Measurements from ENCODE around the gene LDB2. TPM values are rescaled to one million over a fixed set of nuclear protein-coding genes. Genes with fewer than 3 reads are reported as not detected.

Gene LDB2
- total and polyA plus RNA-seq, 2 experiments from 2014 or later, result 48.6 to 80.1 TPM

DNA sequence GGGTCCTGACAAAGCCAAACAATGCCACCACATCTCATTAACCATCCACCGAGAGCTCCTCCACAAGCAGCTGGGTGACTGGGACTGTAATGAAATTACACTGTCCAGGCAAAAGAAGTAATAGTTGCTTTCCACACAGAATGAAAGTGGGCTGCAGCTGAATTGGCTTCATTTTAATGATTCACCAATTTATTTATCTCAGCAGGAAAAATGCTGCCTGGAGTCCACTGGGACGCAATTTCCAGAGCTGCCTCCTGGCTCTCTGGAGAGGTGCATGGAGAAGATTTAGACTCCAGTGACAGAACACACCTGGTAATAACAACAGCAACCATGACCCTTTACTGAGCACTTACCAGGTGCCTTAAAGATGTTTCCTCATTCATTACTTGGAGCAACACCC, 226.7 kb downstream of the LDB2 start (continued):
- TF ChIP-seq, protein P1, sequence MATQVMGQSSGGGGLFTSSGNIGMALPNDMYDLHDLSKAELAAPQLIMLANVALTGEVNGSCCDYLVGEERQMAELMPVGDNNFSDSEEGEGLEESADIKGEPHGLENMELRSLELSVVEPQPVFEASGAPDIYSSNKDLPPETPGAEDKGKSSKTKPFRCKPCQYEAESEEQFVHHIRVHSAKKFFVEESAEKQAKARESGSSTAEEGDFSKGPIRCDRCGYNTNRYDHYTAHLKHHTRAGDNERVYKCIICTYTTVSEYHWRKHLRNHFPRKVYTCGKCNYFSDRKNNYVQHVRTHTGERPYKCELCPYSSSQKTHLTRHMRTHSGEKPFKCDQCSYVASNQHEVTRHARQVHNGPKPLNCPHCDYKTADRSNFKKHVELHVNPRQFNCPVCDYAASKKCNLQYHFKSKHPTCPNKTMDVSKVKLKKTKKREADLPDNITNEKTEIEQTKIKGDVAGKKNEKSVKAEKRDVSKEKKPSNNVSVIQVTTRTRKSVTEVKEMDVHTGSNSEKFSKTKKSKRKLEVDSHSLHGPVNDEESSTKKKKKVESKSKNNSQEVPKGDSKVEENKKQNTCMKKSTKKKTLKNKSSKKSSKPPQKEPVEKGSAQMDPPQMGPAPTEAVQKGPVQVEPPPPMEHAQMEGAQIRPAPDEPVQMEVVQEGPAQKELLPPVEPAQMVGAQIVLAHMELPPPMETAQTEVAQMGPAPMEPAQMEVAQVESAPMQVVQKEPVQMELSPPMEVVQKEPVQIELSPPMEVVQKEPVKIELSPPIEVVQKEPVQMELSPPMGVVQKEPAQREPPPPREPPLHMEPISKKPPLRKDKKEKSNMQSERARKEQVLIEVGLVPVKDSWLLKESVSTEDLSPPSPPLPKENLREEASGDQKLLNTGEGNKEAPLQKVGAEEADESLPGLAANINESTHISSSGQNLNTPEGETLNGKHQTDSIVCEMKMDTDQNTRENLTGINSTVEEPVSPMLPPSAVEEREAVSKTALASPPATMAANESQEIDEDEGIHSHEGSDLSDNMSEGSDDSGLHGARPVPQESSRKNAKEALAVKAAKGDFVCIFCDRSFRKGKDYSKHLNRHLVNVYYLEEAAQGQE (IDR thresholded peaks at IDR 0.05; ENCODE audit: unreplicated experiment), result no peak
- TF ChIP-seq EZH2 (IDR thresholded peaks at IDR 0.05; ENCODE audit: low read depth, unreplicated experiment), result no peak

DNA sequence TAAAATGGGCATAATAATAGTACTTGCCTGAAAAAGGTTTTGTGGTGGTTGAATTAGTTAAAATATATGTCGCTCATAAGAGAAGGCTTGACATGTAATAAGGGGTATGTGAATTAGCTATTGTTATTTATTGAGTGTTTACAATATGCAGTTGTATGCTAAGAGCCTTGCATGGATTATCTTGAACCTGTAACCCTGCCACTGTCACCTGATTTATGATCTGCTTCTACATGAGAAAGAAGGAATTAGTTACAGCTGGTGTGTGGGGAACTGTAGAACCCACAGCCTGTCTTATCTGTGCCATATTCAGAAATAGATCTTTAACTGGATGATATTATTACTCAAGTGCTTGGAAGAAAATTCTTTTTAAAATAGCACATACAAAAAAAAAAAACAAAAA, 227.7 kb downstream of the LDB2 start:
- H3K4me1 Mint-ChIP-seq, result peaks cover 17% of the 10 kb centered on the region
- no peaks in the 10 kb centered on the region for H3K27me3 Mint-ChIP-seq (ENCODE audit: insufficient read depth, low read depth, poor library complexity)
- Histone ChIP-seq H4K20me1 (replicated peaks; ENCODE audit: insufficient read depth) (peaks cover 2% of the 10 kb centered on the region; the same call in 1 of the 2 replicates), H3K4me1 (ENCODE audit: insufficient read depth) (peaks cover 11% of the 10 kb centered on the region; the same call in 1 of the 2 replicates), H3K36me3 (ENCODE audit: insufficient read depth) (no peaks in the 10 kb centered on the region), H3K4me2 (no peak overlapping the region), H3K9me2 (ENCODE audit: insufficient read depth) (no peaks in the 10 kb centered on the region), H3K4me3 (no peak overlapping the region), H3K27me3 (ENCODE audit: insufficient read depth) (no peaks in the 10 kb centered on the region), H3K79me2 (replicated peaks; ENCODE audit: insufficient read depth) (no peaks in the 10 kb centered on the region), H2AFZ (no peak overlapping the region), H3F3A (replicated peaks; ENCODE audit: low read depth) (no peaks in the 10 kb centered on the region), H3K27ac (ENCODE audit: low read depth) (no peak overlapping the region)
- no peak for DNase-seq (ENCODE audit: low spot score)
- TF ChIP-seq CREB1 (CRISPR knock-in tag; IDR thresholded peaks at IDR 0.05; ENCODE audit: low read depth) (no peak), EZH2 (IDR thresholded peaks at IDR 0.05; ENCODE audit: low read depth, unreplicated experiment) (no peak), NANOG (IDR thresholded peaks at IDR 0.05; ENCODE audit: borderline replicate concordance) (no peak)
- TF ChIP-seq, protein P2, sequence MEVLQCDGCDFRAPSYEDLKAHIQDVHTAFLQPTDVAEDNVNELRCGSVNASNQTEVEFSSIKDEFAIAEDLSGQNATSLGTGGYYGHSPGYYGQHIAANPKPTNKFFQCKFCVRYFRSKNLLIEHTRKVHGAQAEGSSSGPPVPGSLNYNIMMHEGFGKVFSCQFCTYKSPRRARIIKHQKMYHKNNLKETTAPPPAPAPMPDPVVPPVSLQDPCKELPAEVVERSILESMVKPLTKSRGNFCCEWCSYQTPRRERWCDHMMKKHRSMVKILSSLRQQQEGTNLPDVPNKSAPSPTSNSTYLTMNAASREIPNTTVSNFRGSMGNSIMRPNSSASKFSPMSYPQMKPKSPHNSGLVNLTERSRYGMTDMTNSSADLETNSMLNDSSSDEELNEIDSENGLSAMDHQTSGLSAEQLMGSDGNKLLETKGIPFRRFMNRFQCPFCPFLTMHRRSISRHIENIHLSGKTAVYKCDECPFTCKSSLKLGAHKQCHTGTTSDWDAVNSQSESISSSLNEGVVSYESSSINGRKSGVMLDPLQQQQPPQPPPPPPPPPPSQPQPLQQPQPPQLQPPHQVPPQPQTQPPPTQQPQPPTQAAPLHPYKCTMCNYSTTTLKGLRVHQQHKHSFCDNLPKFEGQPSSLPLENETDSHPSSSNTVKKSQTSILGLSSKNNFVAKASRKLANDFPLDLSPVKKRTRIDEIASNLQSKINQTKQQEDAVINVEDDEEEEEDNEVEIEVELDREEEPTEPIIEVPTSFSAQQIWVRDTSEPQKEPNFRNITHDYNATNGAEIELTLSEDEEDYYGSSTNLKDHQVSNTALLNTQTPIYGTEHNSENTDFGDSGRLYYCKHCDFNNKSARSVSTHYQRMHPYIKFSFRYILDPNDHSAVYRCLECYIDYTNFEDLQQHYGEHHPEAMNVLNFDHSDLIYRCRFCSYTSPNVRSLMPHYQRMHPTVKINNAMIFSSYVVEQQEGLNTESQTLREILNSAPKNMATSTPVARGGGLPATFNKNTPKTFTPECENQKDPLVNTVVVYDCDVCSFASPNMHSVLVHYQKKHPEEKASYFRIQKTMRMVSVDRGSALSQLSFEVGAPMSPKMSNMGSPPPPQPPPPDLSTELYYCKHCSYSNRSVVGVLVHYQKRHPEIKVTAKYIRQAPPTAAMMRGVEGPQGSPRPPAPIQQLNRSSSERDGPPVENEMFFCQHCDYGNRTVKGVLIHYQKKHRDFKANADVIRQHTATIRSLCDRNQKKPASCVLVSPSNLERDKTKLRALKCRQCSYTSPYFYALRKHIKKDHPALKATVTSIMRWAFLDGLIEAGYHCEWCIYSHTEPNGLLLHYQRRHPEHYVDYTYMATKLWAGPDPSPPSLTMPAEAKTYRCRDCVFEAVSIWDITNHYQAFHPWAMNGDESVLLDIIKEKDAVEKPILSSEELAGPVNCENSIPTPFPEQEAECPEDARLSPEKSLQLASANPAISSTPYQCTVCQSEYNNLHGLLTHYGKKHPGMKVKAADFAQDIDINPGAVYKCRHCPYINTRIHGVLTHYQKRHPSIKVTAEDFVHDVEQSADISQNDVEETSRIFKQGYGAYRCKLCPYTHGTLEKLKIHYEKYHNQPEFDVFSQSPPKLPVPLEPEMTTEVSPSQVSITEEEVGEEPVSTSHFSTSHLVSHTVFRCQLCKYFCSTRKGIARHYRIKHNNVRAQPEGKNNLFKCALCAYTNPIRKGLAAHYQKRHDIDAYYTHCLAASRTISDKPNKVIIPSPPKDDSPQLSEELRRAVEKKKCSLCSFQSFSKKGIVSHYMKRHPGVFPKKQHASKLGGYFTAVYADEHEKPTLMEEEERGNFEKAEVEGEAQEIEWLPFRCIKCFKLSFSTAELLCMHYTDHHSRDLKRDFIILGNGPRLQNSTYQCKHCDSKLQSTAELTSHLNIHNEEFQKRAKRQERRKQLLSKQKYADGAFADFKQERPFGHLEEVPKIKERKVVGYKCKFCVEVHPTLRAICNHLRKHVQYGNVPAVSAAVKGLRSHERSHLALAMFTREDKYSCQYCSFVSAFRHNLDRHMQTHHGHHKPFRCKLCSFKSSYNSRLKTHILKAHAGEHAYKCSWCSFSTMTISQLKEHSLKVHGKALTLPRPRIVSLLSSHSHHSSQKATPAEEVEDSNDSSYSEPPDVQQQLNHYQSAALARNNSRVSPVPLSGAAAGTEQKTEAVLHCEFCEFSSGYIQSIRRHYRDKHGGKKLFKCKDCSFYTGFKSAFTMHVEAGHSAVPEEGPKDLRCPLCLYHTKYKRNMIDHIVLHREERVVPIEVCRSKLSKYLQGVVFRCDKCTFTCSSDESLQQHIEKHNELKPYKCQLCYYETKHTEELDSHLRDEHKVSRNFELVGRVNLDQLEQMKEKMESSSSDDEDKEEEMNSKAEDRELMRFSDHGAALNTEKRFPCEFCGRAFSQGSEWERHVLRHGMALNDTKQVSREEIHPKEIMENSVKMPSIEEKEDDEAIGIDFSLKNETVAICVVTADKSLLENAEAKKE (CRISPR knock-in tag; IDR thresholded peaks at IDR 0.05), result no peak
- H3K27ac Mint-ChIP-seq, result no peak overlapping the region
- no peaks in the 10 kb centered on the region for H3K9me3 Mint-ChIP-seq
- no peak overlapping the region for H3K4me3 Mint-ChIP-seq
- peaks cover 3% of the 10 kb centered on the region; the same call in 2 of the 3 replicates for H3K36me3 Mint-ChIP-seq (ENCODE audit: low read depth)
- ATAC-seq, result no peak
